Right ventricle myocardium inferior (tissue), 1 donor: Measurements from ENCODE around the gene B4GALT7. TPM values are rescaled to one million over a fixed set of nuclear protein-coding genes. Genes with fewer than 3 reads are reported as not detected.
"Not testable (repeated sequence)": the region's sequence is repeated elsewhere in the genome, so short reads cannot be mapped to it uniquely, and the experiment has no call there.

Experiments used
- ATAC-seq: fragments of 200-7000 bp; cut with Tn5 transposase; one replicate; pipeline ENCODE4 v1.9.1; 2020; ENCODE audit warnings: mild to moderate bottlenecking, moderate library complexity
- DNase-seq: peaks from one replicate; pipeline ENCODE4 v3.0.0; 2021; ENCODE audit errors: missing footprints
- intact Hi-C: fragments of 100-400 bp; cut with DNase I; formaldehyde crosslinking; loops from one replicate; pipeline ENCODE4 v1.11.0; 2022
- total RNA-seq: library from RNA; stranded (reverse); fragmentation: NEBNext Ultra II Directional; extraction: Animal tissue kit (Norgen Biotek cat#: 25700); gene quantifications from one replicate; pipeline ENCODE4 v1.2.1, GENCODE V29; 2021
- donor health status: DM: no; HTN: yes; CAD: no; lungs with severe emphysema.

Gene B4GALT7
- total RNA-seq, 1 donor from 2014 or later, result 13.2 TPM

GRCh38 chr5:177658542-177658941 is 58.6 kb downstream of the B4GALT7 start:
- ATAC-seq, intact Hi-C loops, DNase-seq: not testable (repeated sequence)

Other genes with a start within 250 kb of the B4GALT7 start
- gene LMAN2, start 248.5 kb upstream of the B4GALT7 start, total RNA-seq, result 72.3 TPM
- 3.9 TPM for gene RGS14, start 242.2 kb upstream of the B4GALT7 start, total RNA-seq
- not detected for gene SLC34A1, start 215.7 kb upstream of the B4GALT7 start, total RNA-seq
- gene PFN3, start 199.5 kb upstream of the B4GALT7 start, total RNA-seq, result not detected
- gene F12, start 190.6 kb upstream of the B4GALT7 start, total RNA-seq, result not detected
- 18.1 TPM for gene GRK6, start 173.5 kb upstream of the B4GALT7 start, total RNA-seq
- gene PRR7, start 153.3 kb upstream of the B4GALT7 start, total RNA-seq, result 1.4 TPM
- gene DBN1, start 126.5 kb upstream of the B4GALT7 start, total RNA-seq, result 32.2 TPM
- 43.1 TPM for gene PDLIM7, start 102.5 kb upstream of the B4GALT7 start, total RNA-seq
- 4.4 TPM for gene DOK3, start 90.3 kb upstream of the B4GALT7 start, total RNA-seq
- gene DDX41, start 83.2 kb upstream of the B4GALT7 start, total RNA-seq, result 30.1 TPM
- gene FAM193B, start 45.6 kb upstream of the B4GALT7 start, total RNA-seq, result 29.5 TPM
- gene TMED9, start 7.9 kb upstream of the B4GALT7 start, total RNA-seq, result 75.3 TPM
- gene FAM153A, start 182.8 kb downstream of the B4GALT7 start, total RNA-seq, result 1.4 TPM